Ovary (tissue), 9 donors: ENCODE results near the gene TMEM88. TPM values are rescaled to one million over a fixed set of nuclear protein-coding genes. Genes with fewer than 3 reads are reported as not detected.

Source experiments
- DNase-seq, 5 donors: peaks; one replicate each; pipeline ENCODE4 v3.0.0-alpha.2; 2019 to 2020
- H3K27ac ChIP-seq, 2 donors: fragments of 200-600 bp; one replicate each; pipeline versions ENCODE4 v1.5.1 to v1.8.0; 2019 to 2022
- H3K27me3 ChIP-seq: fragments of 200-600 bp; one replicate; pipeline ENCODE4 v1.8.0; 2022
- H3K36me3 ChIP-seq: fragments of 200-600 bp; sonication (generic); one replicate; pipeline ENCODE4 v1.5.1; 2019
- H3K4me1 ChIP-seq: one replicate; pipeline ENCODE4 v1.8.1; 2013; ENCODE audit warnings: mild to moderate bottlenecking, moderate library complexity; ENCODE audit not compliant: insufficient read depth
- H3K4me3 ChIP-seq: fragments of 200-600 bp; sonication (generic); one replicate; pipeline ENCODE4 v1.5.1; 2017
- H3K9me3 ChIP-seq, 2 donors: fragments of 200-600 bp in 1 of 2; sonication (generic) in 1 of 2; one replicate each; pipeline versions ENCODE4 v1.5.1 to v1.8.1; 2013 to 2019; ENCODE audit warnings: mild to moderate bottlenecking in 1 of 2, moderate library complexity in 1 of 2
- CTCF ChIP-seq, 3 donors: fragments of 450-650 bp in 2 of 3; fragments of 200-600 bp in 1 of 3; IDR thresholded peaks; one replicate each; pipeline versions ENCODE4 v1.5.1 to v1.8.0; 2016 to 2022; ENCODE audit warnings: antibody characterized with exemption in 3 of 3, mild to moderate bottlenecking in 1 of 3
- EP300 ChIP-seq: sonication (generic); formaldehyde crosslinking; IDR thresholded peaks from one replicate; pipeline ENCODE4 v1.6.1; 2017; ENCODE audit warnings: antibody characterized with exemption
- POLR2A ChIP-seq: fragments of 450-650 bp; IDR thresholded peaks from one replicate; pipeline ENCODE4 v1.6.1; 2017; ENCODE audit warnings: antibody characterized with exemption, mild to moderate bottlenecking, moderate library complexity
- WGBS, 3 donors: extraction: QIAGEN DNeasy Blood & Tissue Kit in 1 of 3; methylation state at CpG; one replicate each; pipeline versions ENCODE4 v1.1.5 to v1.1.7; 2013 to 2017; 5-methylcytosine and 5-hydroxymethylcytosine counted together
- intact Hi-C, 4 donors: fragments of 100-400 bp; cut with DNase I; formaldehyde crosslinking; loops; one replicate each; pipeline versions ENCODE4 v1.11.0 to v1.15.1; 2022 to 2023
- polyA plus RNA-seq, 2 donors: library from polyadenylated mRNA; stranded (reverse); fragments of 200-250 nt in 1 of 2; fragments of 350-450 nt in 1 of 2; fragmentation: Illumina TruSeq in 1 of 2; extraction: RNeasy Lipid Tissue Mini Kit (QIAGEN cat#74804) in 1 of 2; gene quantifications; one replicate each; pipeline ENCODE4 v1.2.3, GENCODE V29; 2013 to 2014
- total RNA-seq, 7 donors: library from RNA; depleted of rRNA in 2 of 7; stranded (reverse); fragments of >200 nt in 2 of 7; fragmentation: NEBNext Ultra II Directional in 3 of 7; extraction: Animal tissue kit (Norgen Biotek cat#: 25700) in 3 of 7; gene quantifications; one replicate each; pipeline versions ENCODE4 v1.1.0 to v1.2.4, GENCODE V29; 2016 to 2023
- donor health status: DM: no; HTN: no; CAD: no; lungs with moderate emphysema.
- donor health status: DM: no; HTN: no; CAD: no.
- donor health status: Bipolar disorder and iron deficiency.
- donor health status: DM: yes; HTN: yes; CAD: no.
- donor health status: DM: no; HTN: no; CAD: no.
- donor health status: DM: yes; HTN: yes; CAD: no.

Gene TMEM88
- total and polyA plus RNA-seq, 9 donors = 2.1 to 17.8 (median 8.2) TPM

- H3K27ac ChIP-seq = no peak overlapping the region
- no peaks in the 10 kb centered on the region for H3K36me3 ChIP-seq
- H3K4me3 ChIP-seq = no peak overlapping the region
- H3K9me3 ChIP-seq = no peaks in the 10 kb centered on the region
- intact Hi-C loops = loop anchor here in 1 of 4 donors (10.0 kb wide), 1 partner anchor 306 kb away; the partner anchor contains the start of gene PER1
- DNase-seq = peak; percentile 28 to 50 (median 48)
- peaks cover 5% of the 10 kb centered on the region for H3K4me1 ChIP-seq
- H3K27me3 ChIP-seq = no peaks in the 10 kb centered on the region
- WGBS, 3 donors = 70 to 75% (median 72%) methylated on average over 35 of the region's 35 CpGs
- no peak for TF ChIP-seq POLR2A
Observed at GRCh38 chr17:7849130-7849750, 5.6 kb upstream of the TMEM88 start.

GRCh38 chr17:7849751-7850504, 4.9 kb upstream of the TMEM88 start:
- intact Hi-C loops = loop anchor here in 2 of 4 donors (5.0 to 10.0 kb wide), 3 partner anchors 105 to 305 kb away; partner anchors contain the start of gene PER1 (in 1 of the 2)
- H3K4me1 ChIP-seq = peaks cover 5% of the 10 kb centered on the region
- H3K27ac ChIP-seq = no peak overlapping the region
- H3K27me3 ChIP-seq = no peaks in the 10 kb centered on the region
- DNase-seq = peak in 2 of 5 donors; percentile 27 to 35
- whole genome bisulfite sequencing, 3 donors = 74 to 79% (median 78%) methylated on average over 12 of the region's 12 CpGs
- H3K9me3 ChIP-seq = no peaks in the 10 kb centered on the region
- no peak overlapping the region for H3K4me3 ChIP-seq
- H3K36me3 ChIP-seq = no peaks in the 10 kb centered on the region
- TF ChIP-seq EP300 (no peak), CTCF (IDR thresholded peaks at IDR 0.05) (no peak), POLR2A (no peak)

DNA sequence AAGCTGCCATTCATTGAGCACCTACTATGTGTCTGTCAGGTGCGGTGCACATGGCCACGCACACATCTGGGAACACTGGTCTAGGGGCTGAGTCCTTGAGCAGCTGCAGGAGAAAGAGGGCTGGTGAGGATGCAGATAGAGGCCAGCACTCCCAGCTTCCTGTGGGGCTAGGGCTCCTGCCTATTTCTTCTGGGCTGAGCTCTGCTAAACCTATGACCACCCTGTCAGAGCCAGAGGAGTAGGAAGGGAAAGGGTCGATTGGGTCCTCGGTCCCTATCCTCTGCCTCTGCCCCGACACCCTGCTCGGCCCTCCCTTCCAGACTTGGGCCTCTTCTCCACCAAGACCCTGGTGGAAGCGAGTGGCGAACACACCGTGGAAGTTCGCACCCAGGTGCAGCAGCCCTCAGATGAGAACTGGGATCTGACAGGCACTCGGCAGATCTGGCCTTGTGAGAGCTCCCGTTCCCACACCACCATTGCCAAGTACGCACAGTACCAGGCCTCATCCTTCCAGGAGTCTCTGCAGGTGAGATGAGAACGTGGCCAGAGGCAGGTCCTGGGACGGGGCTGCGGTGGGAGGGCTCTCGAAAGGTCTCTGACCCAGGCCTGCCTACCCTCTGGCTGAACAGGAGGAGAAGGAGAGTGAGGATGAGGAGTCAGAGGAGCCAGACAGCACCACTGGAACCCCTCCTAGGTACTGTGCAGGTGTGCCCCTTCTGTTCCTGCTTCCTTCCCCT, 4.0 kb upstream of the TMEM88 start:
- H3K9me3 ChIP-seq = no peaks in the 10 kb centered on the region
- peaks cover 2% of the 10 kb centered on the region for H3K4me1 ChIP-seq
- H3K36me3 ChIP-seq = no peaks in the 10 kb centered on the region
- H3K4me3 ChIP-seq = no peak overlapping the region
- H3K27ac ChIP-seq = no peak overlapping the region
- intact Hi-C loops = loop anchor here in 2 of 4 donors (5.0 to 10.0 kb wide), 2 partner anchors 106 to 109 kb away; no protein-coding TSS in a partner anchor
- peak in 4 of 5 donors; percentile 47 to 55 (median 48) for DNase-seq
- 79 to 83% (median 80%) methylated on average over 17 of the region's 17 CpGs for WGBS, 3 donors
- H3K27me3 ChIP-seq = no peaks in the 10 kb centered on the region
- no peak for TF ChIP-seq EP300
- TF ChIP-seq CTCF (IDR thresholded peaks at IDR 0.05) = no peak
- TF ChIP-seq POLR2A = no peak

DNA sequence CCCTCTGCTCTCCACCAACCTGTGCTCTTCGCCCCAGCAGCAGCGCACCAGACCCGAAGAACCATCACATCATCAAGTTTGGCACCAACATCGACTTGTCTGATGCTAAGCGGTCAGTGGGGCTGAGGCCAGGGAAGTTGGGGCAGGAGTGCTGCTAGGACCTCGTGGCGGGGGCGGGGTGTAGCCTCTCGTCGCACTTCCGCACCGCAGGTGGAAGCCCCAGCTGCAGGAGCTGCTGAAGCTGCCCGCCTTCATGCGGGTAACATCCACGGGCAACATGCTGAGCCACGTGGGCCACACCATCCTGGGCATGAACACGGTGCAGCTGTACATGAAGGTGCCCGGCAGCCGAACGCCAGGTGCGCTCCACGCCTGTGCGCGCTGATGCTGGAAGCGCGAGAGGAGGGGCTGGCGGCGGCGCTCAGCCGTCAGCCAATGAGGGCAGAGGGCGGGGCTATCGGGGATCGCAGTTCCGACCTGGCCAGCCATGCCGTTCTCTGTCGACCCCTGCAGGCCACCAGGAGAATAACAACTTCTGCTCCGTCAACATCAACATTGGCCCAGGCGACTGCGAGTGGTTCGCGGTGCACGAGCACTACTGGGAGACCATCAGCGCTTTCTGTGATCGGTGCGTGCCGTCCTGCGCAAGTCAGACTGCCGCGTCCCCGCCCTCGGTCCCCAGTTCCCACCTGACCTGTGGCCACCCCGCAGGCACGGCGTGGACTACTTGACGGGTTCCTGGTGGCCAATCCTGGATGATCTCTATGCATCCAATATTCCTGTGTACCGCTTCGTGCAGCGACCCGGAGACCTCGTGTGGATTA, 3.2 kb upstream of the TMEM88 start:
- no peaks in the 10 kb centered on the region for H3K9me3 ChIP-seq

More for the DNA sequence above, 3.2 kb upstream of the TMEM88 start:
- Histone ChIP-seq H3K27me3 (no peaks in the 10 kb centered on the region), H3K4me3 (no peak overlapping the region), H3K36me3 (no peaks in the 10 kb centered on the region), H3K27ac (no peak overlapping the region), H3K4me1 (peaks cover 5% of the 10 kb centered on the region)
- intact Hi-C loops = loop anchor here in 2 of 4 donors (2.0 to 10.0 kb wide), 3 partner anchors 17 to 109 kb away; partner anchors contain the start of gene KDM6B (in 1 of the 2)
- TF ChIP-seq EP300 (no peak), POLR2A (no peak), CTCF (IDR thresholded peaks at IDR 0.05) (peak; percentile 97 to 99 (median 98))
- DNase-seq = peak; percentile 90 to 95 (median 93)
- 17 to 22% (median 17%) methylated on average over 53 to 60 of the region's 60 CpGs for WGBS, 3 donors
